Renal pelvis (tissue), 4 donors: ENCODE measurements around the gene CWF19L1. TPM values are rescaled to one million over a fixed set of nuclear protein-coding genes. Genes with fewer than 3 reads are reported as not detected.

Experiments
- DNase-seq: peaks from one replicate; pipeline ENCODE4 v3.0.0-alpha.2; 2013
- polyA plus RNA-seq, 3 donors: library from polyadenylated mRNA; unstranded; fragments of 120-200 nt; gene quantifications; one replicate each; pipeline ENCODE4 v1.2.1, GENCODE V29; 2013; ENCODE audit not compliant: insufficient read length in 3 of 3

Gene CWF19L1
- polyA plus RNA-seq, 3 donors = 27.2 to 35.0 (median 31.5) TPM

DNA sequence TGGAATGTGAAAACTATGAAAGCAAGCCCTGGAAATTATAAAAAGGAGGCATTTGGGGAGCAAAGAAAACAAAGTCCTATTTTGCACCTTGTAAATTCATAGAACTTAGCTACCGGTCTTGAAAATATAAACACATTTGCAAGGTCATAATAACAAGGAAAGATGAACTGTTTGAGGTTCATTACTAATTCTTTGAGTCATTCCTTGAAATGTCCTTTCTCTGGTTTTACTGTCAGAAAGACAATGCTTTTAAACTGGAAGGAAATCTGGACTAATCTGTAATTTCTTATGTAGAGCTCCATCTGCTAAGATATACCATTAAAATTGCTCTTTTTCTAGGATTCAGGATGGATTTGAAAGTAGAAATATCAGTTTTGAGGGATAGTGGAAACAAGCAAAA, 83.0 kb downstream of the CWF19L1 start:
- no peak for DNase-seq

DNA sequence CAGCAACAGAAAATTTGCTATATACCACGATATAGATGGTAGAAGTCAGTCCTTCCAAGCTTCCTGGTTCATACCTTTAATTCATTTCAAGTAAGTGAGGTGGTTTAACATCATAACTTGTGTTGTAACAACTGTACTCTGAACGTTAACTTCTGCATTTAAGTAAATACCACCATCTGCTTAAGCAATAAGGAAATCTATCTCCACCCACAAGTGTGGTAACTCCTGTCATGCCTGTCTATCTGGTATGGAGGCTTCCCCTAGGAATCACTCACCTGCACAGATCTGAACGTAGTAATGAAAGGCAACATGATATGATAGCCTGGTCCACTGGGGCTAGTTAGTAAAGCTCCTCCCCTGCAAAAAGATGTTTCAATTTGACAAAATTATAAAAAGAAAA, 84.0 kb downstream of the CWF19L1 start:
- DNase-seq = no peak

DNA sequence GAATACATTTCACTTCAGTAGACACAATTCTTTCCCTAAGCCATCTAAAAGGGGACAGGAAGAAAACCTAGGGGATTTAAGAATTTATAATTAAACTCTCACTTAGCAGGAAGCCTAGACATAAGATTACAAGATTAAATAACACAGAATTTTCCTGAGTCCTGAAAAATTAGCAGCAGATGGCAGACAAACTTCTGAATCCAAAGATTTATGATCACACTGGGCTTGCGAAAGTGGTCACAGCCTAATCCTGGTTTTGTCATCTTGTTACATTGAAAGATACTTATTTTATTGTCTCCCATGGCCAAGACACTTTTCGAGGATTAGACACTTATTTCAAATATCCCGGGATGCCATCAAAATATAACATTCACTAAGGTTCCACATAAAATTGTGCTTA, 84.5 kb downstream of the CWF19L1 start:
- no peak for DNase-seq

Other genes with a start within 250 kb of the CWF19L1 start
- 1 to 10 TPM; 2.3 to 3.8 (median 3.8) TPM for gene CPN1, start 185.8 kb downstream of the CWF19L1 start, polyA plus RNA-seq
- 10 to 100 TPM; 51.0 to 52.8 (median 52.0) TPM for gene ERLIN1, start 81.6 kb downstream of the CWF19L1 start, polyA plus RNA-seq
- 10 to 100 TPM; 24.3 to 30.2 (median 29.3) TPM for gene CHUK, start 38.0 kb downstream of the CWF19L1 start, polyA plus RNA-seq
- gene BLOC1S2, start 19.0 kb upstream of the CWF19L1 start, polyA plus RNA-seq = 10 to 100 TPM; 32.9 to 36.3 (median 34.7) TPM
- under 1 TPM in 2 of 3 donors, not detected in 1; 0.11 to 0.47 TPM for gene PKD2L1, start 62.6 kb upstream of the CWF19L1 start, polyA plus RNA-seq
- gene SCD, start 79.6 kb upstream of the CWF19L1 start, polyA plus RNA-seq = 10 to 100 TPM; 42.6 to 51.5 (median 45.8) TPM
- gene WNT8B, start 195.4 kb upstream of the CWF19L1 start, polyA plus RNA-seq = under 1 TPM; 0.69 to 0.98 (median 0.74) TPM